Non-pigmented ciliary epithelial cell (primary cell): ENCODE data around the gene ESYT2.

Source experiments
- DNase-seq: peaks from one replicate; pipeline ENCODE4 v3.0.0-alpha.2; 2010; ENCODE audit warnings: low read depth

ESYT2 gene

DNA sequence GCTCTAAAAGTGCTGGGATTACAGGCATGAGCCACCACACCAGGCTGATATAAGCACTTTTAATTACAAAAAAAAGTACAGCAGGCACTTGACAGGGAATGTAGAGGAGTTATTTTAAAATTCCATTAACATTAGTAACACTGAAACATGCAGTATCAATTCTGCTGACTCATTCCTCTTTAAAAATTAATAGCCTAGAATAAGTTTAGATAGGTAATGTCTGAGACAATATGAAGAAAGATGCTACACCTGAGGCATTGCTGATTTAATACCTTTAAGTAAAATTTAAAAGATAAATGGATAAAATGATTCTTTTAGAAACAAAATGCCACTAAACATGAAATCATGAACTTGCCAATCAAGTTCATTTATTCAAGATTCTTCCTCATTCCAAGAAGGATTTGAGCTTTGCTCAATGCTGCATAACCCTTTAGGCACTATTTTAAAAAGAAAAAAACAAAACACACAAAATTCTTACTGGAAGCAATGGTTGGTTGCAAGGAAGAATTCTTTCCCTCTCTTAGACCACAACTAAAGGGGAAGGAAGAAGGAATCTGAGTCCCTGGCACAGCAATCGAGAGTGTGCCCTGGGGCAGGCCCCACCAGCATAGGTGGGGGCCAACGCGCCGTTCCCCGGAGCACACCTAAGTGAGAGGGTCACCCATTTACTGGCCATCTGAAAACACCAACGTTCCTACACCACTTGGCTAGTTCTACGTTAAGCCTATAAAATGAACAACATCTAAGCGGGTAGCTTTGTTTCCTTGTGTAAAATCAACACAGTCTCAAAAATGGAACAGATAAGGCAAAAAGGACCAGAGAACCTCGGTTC is 26.6 kb downstream of the ESYT2 start:
- DNase-seq = no peak

- DNase-seq = no peak
Measured at GRCh38 chr7:158798741-158799140, 30.6 kb downstream of the ESYT2 start.

DNA sequence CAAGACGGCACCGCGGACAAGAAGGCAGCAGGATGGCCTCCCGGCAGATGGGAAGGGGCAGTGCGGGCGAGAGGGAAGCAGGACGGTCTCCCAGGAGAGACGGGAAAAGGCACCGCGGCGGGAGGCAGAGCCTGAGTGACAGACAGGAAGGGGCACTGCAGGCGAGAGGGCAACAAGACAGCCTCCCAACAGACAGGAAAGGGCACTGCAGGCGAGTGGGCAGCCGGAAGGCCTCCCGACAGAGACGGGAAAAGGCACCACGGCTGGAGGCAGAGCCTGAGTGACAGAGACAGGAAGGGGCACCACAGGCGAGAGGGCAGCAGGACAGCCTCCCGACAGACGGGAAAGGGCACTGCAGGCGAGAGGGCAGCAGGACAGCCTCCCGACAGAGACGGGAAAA is 32.6 kb downstream of the ESYT2 start:
- no peak for DNase-seq

GRCh38 chr7:158795272-158795671 is 34.0 kb downstream of the ESYT2 start:
- no peak for DNase-seq

GRCh38 chr7:158791107-158791506 is 38.2 kb downstream of the ESYT2 start:
- DNase-seq = no peak

DNA sequence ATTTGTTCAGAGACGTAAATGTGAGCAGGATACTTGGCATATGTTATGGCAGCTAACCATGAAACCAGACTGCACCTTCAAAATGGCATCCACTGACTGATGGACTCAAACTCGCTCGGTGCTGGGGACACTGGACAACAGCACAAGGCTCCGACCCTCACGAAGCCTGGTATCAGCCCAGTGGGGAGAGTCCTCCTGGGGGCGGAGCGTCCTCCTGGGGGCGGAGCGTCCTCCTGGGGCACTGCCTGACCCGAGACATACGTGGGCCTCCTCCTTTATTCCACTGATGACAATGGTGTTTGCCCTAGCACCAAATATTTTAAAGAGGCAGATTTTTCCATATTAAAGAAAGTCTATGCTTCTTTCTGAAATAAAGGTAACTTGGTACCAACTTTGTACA is 39.5 kb downstream of the ESYT2 start:
- DNase-seq = no peak

- DNase-seq = no peak
Measured at GRCh38 chr7:158786898-158787297, 42.4 kb downstream of the ESYT2 start.

DNA sequence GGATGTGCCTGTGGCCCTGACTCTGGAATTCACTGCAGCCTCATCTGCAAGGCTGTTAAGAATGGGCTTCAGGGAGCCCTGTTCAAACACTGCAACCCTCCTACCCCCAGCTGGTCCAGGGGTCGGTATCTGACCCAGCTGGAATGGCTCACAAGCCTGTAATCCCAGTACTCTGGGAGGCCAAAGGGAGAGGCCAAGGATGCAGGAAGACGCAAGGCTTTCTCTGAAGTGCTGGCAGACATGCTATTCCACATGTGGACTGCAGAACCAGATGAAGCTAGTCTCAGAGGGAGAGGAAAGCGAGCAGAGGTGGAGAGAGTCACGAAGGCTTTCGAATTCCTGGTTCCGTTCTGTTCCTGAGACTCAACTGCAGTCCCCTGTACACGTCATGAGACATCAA is 45.0 kb downstream of the ESYT2 start:
- DNase-seq = no peak

GRCh38 chr7:158783595-158783994 is 45.7 kb downstream of the ESYT2 start:
- DNase-seq = no peak

DNA sequence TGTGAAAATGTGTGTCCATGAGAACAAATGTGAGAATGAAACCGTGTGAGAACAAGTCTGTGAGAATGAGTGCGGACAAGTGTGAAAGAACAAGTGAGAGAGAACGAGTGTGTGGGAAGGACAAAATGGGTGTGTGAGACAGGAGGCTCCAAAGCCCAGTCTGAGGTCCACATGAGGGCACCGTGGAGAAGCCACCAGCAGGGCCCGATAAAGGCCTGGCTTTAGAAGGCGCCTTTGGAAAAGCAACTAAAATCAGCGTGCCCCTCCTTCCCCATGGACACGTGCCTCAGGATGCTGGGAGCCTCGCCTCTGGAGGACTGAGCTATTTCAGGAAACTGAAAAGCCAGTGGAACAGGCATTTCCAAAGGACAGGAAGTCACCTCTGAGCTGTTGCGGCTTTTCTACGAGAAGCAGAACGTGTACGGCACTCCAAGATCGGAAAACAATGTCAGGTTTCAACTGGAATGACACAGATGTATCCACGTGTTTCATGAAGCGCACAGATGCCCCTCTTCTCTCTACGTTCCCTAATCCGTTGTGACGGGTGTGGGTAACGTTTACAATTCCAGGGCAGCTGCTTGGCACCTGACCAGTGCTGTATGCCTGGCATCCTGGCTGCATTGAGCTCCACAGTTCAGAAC is 46.4 kb downstream of the ESYT2 start:
- no peak for DNase-seq

- DNase-seq = no peak
Measured at GRCh38 chr7:158781974-158782664, 47.2 kb downstream of the ESYT2 start.

DNA sequence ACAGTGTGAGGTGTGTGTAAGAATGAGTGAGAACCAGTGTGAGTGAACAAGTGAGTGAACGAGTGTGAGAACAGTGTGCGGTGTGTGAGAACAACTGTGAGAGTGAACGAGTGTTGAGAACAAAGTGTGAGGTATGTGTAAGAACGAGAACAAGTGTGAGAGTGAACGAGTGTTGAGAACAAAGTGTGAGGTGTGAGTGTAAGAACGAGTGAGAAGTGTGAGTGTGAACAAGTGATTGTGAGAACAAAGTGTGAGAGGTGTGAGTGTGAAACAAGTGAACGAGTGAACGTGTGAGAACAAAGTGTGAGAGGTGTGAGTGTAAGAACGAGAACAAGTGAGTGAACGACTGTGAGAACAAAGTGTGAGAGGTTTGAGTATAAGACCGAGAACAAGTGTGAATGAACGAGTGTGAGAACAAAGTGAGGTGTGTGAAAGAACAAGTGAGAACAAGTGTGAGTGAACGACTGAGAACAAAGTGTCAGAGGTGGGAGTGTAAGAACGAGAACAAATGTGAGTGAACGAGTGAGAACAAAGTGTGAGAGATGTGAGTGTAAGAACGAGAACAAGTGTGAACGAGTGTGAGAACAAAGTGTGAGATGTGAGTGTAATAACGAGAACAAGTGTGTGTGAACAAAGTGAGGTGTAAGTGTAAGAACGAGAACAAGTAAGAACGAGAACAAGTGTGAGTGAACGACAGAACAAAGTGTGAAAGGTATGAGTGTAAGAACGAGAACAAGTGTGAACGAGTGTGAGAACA is 47.9 kb downstream of the ESYT2 start:
- no peak for DNase-seq

DNA sequence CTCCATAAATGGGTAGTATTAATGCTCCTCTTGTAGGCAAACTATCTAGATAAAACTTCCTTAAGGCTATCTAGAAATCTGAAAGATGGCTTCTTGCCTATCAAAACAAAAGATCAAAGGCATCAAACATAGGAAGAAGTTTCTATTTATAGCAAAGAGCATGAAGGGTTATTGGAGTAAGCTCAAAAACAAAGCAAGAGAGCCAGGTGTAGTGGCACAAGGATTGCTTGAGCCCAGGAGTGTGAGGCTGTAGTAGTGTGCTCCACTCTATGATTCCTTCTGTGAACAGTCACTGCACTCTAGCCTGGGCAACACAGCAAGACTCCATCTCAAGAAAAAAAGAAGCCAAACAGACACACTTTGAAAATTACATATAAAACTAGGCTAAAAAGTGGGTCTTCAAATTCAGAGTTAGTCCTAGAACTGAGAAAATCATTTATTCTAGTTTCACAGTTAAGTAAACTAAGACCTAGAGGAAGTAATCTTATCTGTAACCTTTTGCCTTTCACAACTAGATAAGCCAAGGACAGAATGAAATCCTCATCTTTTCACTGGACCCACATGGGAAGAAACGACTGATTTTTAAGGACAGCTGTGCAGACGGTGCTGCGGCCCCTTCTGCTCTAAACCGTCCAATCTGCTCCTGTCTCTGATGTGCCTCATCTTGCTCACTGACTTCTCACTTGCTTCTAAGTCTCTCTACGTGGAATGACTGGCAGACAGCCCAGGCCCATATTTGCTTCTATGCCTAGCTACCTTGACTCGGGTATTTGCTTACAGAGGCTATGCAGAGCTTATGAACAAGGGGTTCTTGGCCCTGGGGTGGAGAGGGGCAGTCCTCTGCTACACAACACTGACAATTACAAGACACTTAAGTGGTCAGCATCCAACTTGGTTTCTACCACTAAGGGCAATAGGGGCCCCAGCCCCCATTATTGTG is 50.0 kb downstream of the ESYT2 start:
- DNase-seq = no peak

DNA sequence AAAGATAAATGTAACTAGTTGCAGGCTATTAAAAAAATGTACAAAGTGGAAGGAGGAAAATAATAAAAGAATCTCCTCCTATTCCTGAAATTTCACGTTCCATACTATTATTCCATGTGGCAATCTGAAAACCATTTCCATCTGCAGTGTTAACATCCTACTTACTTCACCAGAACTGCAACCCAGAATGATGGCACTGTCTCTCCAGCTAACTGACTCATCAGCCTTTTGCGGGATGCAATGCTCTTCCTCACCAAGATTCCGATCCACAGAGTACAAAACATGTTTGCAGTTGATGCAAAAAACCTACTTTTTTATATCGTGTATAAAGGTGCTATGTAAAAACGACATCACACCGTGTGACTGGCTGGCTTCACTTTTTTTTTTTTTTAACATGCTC is 50.8 kb downstream of the ESYT2 start:
- DNase-seq = peak; percentile 19

DNA sequence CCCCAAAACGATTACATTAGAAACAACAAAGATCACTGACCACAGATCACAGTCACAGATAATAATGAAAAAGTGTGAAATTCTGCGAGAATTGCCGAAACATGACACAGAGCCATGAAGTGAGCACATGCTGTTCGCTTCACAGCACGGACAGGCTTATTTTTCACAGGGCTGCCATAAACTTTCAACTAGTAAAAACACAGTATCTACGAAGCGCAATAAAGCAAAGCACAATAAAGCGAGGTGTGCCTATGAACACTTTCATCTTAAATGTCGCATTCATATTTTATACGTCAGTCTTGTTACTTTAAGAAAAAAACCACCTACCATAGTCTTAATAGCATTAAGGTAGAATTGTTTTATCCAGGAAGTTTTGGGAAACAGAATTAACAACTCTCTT is 51.5 kb downstream of the ESYT2 start:
- DNase-seq = no peak

DNA sequence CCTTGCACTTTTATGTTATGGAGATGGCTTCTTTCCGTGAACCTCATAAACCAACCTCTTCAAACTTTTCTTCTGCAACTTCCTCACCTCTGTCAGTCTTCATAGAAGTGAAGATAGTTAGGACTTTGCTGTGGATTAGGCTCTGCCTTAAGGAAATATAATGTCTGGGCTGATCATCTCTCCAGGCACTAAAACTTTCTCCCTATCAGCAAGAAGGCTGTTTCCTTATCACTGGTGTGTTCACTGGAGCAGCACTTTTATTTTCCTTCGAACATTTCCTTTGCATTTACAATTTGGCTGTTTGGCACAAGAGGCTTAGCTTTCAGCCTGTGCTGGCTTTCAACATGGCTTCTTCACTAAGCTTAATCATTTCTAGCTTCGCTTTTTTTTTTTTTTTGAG is 52.8 kb downstream of the ESYT2 start:
- no peak for DNase-seq

- peak; percentile 11 for DNase-seq
Measured at GRCh38 chr7:158774952-158775351, 54.4 kb downstream of the ESYT2 start.

DNA sequence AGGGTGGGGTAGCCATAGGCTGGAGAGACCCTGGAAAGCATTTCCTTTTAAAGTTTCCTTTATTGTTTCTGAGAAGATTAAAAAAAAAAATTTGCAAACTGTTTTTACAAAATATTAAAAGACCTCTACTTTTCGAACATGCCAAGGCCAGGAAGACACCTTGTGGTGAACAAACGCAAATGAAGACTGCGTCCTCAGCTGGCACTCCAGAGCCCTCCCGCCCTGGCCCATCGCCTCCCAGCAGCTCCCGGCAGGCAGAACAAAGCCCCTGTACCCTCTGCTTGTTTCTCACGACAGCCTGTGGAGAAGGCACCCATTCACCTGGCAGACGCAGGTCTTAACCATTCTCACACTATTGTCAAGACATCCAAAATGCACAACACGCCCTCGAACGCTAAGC is 56.4 kb downstream of the ESYT2 start:
- no peak for DNase-seq

DNA sequence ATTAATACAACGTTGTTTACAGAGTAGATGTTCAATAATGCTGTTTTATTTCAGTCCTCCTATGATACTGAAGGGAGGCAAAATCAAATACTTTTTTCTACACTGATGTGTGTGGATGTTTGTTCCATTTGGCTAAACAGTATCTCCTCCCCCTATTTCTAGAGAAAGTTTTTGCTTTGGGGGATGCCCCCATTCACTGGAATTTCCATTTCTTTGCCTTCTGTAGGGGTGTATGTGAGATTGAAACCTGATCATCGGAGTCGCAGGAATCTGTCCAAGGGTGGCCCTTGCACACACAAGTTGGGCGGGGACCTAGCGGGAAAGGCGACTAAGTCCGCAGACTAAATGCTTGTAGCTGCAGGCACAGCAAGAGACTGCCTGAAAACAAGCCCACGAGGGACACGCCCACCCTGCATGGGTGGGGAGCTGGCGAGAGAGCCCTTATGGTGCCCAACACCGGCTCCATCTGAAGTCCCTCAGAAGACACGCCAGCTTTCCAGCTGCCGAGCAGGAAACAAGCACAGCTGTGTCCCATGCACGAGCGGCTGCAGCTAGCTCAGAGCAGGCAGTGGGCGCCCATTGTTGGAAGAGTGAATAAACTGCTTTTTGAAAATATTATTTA is 58.0 kb downstream of the ESYT2 start:
- no peak for DNase-seq

GRCh38 chr7:158767707-158768106 is 61.6 kb downstream of the ESYT2 start:
- DNase-seq = no peak
